Osteocyte (in vitro differentiated cells): ENCODE results near the gene ATXN10. TPM values are rescaled to one million over a fixed set of nuclear protein-coding genes. Genes with fewer than 3 reads are reported as not detected.

ENCODE experiments used
- DNase-seq: peaks from one replicate; pipeline ENCODE4 v3.0.0; 2021; ENCODE audit warnings: mixed read lengths; ENCODE audit not compliant: unreplicated experiment; ENCODE audit errors: extremely low spot score
- H3K27ac Mint-ChIP-seq: one replicate; pipeline ENCODE4 v1.8.0; 2021; ENCODE audit warnings: mild to moderate bottlenecking, mixed read lengths; ENCODE audit not compliant: unreplicated experiment
- H3K27me3 Mint-ChIP-seq: one replicate; pipeline ENCODE4 v1.8.0; 2021; ENCODE audit warnings: mixed read lengths; ENCODE audit not compliant: unreplicated experiment
- H3K36me3 Mint-ChIP-seq: one replicate; pipeline ENCODE4 v1.8.0; 2021; ENCODE audit warnings: mixed read lengths; ENCODE audit not compliant: unreplicated experiment
- H3K4me1 Mint-ChIP-seq: one replicate; pipeline ENCODE4 v1.8.0; 2021; ENCODE audit warnings: mixed read lengths; ENCODE audit not compliant: unreplicated experiment
- H3K4me3 Mint-ChIP-seq: one replicate; pipeline ENCODE4 v1.8.0; 2021; ENCODE audit warnings: mild to moderate bottlenecking, moderate library complexity, mixed read lengths; ENCODE audit not compliant: unreplicated experiment
- H3K9me3 Mint-ChIP-seq: one replicate; pipeline ENCODE4 v1.8.0; 2021; ENCODE audit warnings: mixed read lengths; ENCODE audit not compliant: unreplicated experiment
- CTCF ChIP-seq: fragments of 200-600 bp; sonication (generic); IDR thresholded peaks from 2 replicates; pipeline ENCODE4 v1.5.0; 2021; ENCODE audit warnings: antibody characterized with exemption, mild to moderate bottlenecking, moderate library complexity
- total RNA-seq: library from RNA; stranded (reverse); gene quantifications from 2 replicates; pipeline ENCODE4 v1.2.1, GENCODE V29; 2021

The ATXN10 gene
- total RNA-seq, 1 donor from 2014 or later, result 164 TPM

- peaks cover 56% of the 10 kb centered on the region for H3K4me1 Mint-ChIP-seq
- no peaks in the 10 kb centered on the region for H3K9me3 Mint-ChIP-seq
- H3K36me3 Mint-ChIP-seq, result peaks cover 26% of the 10 kb centered on the region
- peak overlapping the region; percentile 4 for H3K27ac Mint-ChIP-seq
- no peak for TF ChIP-seq CTCF
- H3K27me3 Mint-ChIP-seq, result no peaks in the 10 kb centered on the region
- no peak overlapping the region for H3K4me3 Mint-ChIP-seq
- DNase-seq, result no peak
These were observed 96.9 kb downstream of the ATXN10 start for GRCh38 chr22:45768490-45768889.

- Mint-ChIP-seq H3K9me3 (no peaks in the 10 kb centered on the region), H3K27ac (no peak overlapping the region), H3K4me1 (peaks cover 44% of the 10 kb centered on the region), H3K36me3 (peaks cover 26% of the 10 kb centered on the region), H3K4me3 (no peak overlapping the region), H3K27me3 (no peaks in the 10 kb centered on the region)
- no peak for TF ChIP-seq CTCF
- no peak for DNase-seq
These were observed 98.1 kb downstream of the ATXN10 start for GRCh38 chr22:45769569-45770210.

GRCh38 chr22:45770506-45770905 is 98.9 kb downstream of the ATXN10 start:
- Mint-ChIP-seq H3K27ac (no peak overlapping the region), H3K4me3 (no peak overlapping the region), H3K27me3 (no peaks in the 10 kb centered on the region), H3K4me1 (peaks cover 40% of the 10 kb centered on the region), H3K36me3 (peaks cover 21% of the 10 kb centered on the region), H3K9me3 (no peaks in the 10 kb centered on the region)
- no peak for DNase-seq
- TF ChIP-seq CTCF, result no peak

- Mint-ChIP-seq H3K4me3 (no peak overlapping the region), H3K9me3 (no peaks in the 10 kb centered on the region), H3K27ac (no peak overlapping the region), H3K36me3 (peaks cover 23% of the 10 kb centered on the region), H3K4me1 (peaks cover 40% of the 10 kb centered on the region), H3K27me3 (no peaks in the 10 kb centered on the region)
- TF ChIP-seq CTCF, result no peak
- DNase-seq, result no peak
These were observed 99.4 kb downstream of the ATXN10 start for GRCh38 chr22:45771057-45771456.

GRCh38 chr22:45771711-45772110 is 100.1 kb downstream of the ATXN10 start:
- no peaks in the 10 kb centered on the region for H3K27me3 Mint-ChIP-seq
- H3K27ac Mint-ChIP-seq, result peak overlapping the region; percentile 19
- H3K4me1 Mint-ChIP-seq, result peaks cover 45% of the 10 kb centered on the region
- no peak overlapping the region for H3K4me3 Mint-ChIP-seq
- peaks cover 21% of the 10 kb centered on the region for H3K36me3 Mint-ChIP-seq
- DNase-seq, result no peak
- TF ChIP-seq CTCF, result no peak
- no peaks in the 10 kb centered on the region for H3K9me3 Mint-ChIP-seq
